GM21528 (cell line): ENCODE data around the gene UPP2.

Experiments
- ATAC-seq: cut with Tn5 transposase; IDR thresholded peaks from one replicate; pipeline ENCODE4 v1.9.1; 2021; ENCODE audit warnings: mild to moderate bottlenecking, moderate library complexity; ENCODE audit not compliant: unreplicated experiment, low FRiP score

Gene UPP2

GRCh38 chr2:158103411-158104012 is 1.8 kb downstream of the UPP2 start:
- ATAC-seq: no peak

GRCh38 chr2:158104903-158105302 is 3.2 kb downstream of the UPP2 start:
- no peak for ATAC-seq

- no peak for ATAC-seq
These were observed 11.3 kb downstream of the UPP2 start for GRCh38 chr2:158112992-158113391.

GRCh38 chr2:158113741-158114295 is 12.1 kb downstream of the UPP2 start:
- ATAC-seq: no peak

GRCh38 chr2:158114516-158114915 is 12.8 kb downstream of the UPP2 start:
- ATAC-seq: no peak

GRCh38 chr2:158115202-158115767 is 13.6 kb downstream of the UPP2 start:
- no peak for ATAC-seq

- ATAC-seq: no peak
These were observed 15.3 kb downstream of the UPP2 start for GRCh38 chr2:158116936-158117335.

- ATAC-seq: no peak
These were observed 18.4 kb downstream of the UPP2 start for GRCh38 chr2:158120102-158120501.

GRCh38 chr2:158120664-158121641 is 19.3 kb downstream of the UPP2 start:
- no peak for ATAC-seq

GRCh38 chr2:158124896-158125295 is 23.2 kb downstream of the UPP2 start:
- ATAC-seq: no peak

- no peak for ATAC-seq
These were observed 24.3 kb downstream of the UPP2 start for GRCh38 chr2:158125756-158126498.

GRCh38 chr2:158127380-158127804 is 25.7 kb downstream of the UPP2 start:
- ATAC-seq: no peak

- no peak for ATAC-seq
These were observed 26.7 kb downstream of the UPP2 start for GRCh38 chr2:158128168-158128973.

- ATAC-seq: no peak
These were observed 27.4 kb downstream of the UPP2 start for GRCh38 chr2:158129037-158129436.

GRCh38 chr2:158130832-158131473 is 29.3 kb downstream of the UPP2 start:
- ATAC-seq: no peak

GRCh38 chr2:158131483-158131912 is 29.8 kb downstream of the UPP2 start:
- no peak for ATAC-seq

- no peak for ATAC-seq
These were observed 30.4 kb downstream of the UPP2 start for GRCh38 chr2:158131919-158132566.

GRCh38 chr2:158134055-158134454 is 32.4 kb downstream of the UPP2 start:
- ATAC-seq: no peak

- no peak for ATAC-seq
These were observed 33.0 kb downstream of the UPP2 start for GRCh38 chr2:158134655-158135054.
